ENCODE data around the gene TANGO2.

Gene TANGO2

DNA sequence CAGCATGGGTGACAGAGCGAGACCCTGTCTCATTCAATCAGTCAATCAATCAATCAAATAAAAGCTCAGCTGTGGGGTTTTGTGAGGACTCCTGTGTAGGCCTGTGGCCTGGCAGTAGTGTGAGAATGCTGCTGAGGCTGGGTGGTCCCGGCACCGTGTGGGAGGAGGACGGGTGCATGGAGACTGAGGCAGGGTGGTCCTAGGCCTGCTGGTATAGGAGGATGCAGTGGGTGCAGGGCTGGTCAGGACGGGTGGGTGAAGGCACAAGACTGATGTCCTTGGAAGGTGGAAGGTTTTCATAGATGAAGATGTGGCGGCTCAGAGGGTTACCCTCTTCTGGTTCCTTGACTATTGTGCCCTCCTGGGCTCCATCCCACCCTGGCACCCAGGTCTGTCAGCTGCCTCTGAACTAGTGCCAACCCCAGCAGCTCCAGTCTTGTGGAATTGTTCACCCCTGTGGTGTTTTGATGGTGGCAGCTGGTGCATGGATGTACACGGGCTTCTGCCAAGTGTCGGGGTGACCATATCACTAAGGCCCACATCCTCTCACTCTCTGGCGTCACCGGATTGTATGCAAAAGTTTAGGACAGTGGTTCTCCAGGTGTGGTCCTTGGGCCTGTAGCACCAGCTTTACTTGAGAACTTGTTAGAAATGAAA is 23.7 kb downstream of the TANGO2 start:
- Histone ChIP-seq H3K27ac (ENCODE audit: low read depth, low read length) (no peak overlapping the region), H3K9ac (ENCODE audit: low read length) (no peak overlapping the region), H3K27me3 (ENCODE audit: control insufficient read depth, insufficient read depth, low read length) (no peaks in the 10 kb centered on the region), H3K9me3 (ENCODE audit: control insufficient read depth, insufficient read depth, low read depth, low read length) (no peaks in the 10 kb centered on the region), H3K4me3 (ENCODE audit: low read depth, low read length) (no peak overlapping the region), H3K4me1 (ENCODE audit: control insufficient read depth, insufficient read depth, low read length) (no peaks in the 10 kb centered on the region), H3K36me3 (ENCODE audit: control insufficient read depth, insufficient read depth, low read length) (peaks cover 8% of the 10 kb centered on the region; the same call in 1 of the 2 replicates)

DNA sequence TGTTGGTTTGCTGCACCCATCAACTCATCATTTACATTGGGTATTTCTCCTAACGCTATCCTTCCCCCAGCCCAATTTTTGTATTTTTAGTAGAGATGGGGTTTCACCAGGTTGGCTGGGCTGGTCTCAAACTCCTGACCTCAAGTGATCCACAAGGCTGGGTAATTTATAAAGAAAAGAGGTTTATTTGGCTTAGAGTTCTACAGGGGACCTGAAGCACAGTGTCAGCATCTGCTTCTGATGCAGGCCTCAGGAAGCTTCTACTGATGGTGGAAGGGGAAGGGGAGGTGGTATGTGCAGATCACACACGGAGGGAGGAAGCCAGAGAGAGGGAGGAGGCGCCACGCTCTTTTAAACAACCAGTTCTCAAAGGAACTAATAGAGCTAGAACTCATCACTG is 25.8 kb downstream of the TANGO2 start:
- H3K9me3 ChIP-seq (ENCODE audit: control insufficient read depth, insufficient read depth, low read depth, low read length): no peaks in the 10 kb centered on the region
- H3K4me3 ChIP-seq (ENCODE audit: low read depth, low read length): no peak overlapping the region
- no peaks in the 10 kb centered on the region for H3K27me3 ChIP-seq (ENCODE audit: control insufficient read depth, insufficient read depth, low read length)
- no peaks in the 10 kb centered on the region for H3K4me1 ChIP-seq (ENCODE audit: control insufficient read depth, insufficient read depth, low read length)
- peaks cover 8% of the 10 kb centered on the region; the same call in 1 of the 2 replicates for H3K36me3 ChIP-seq (ENCODE audit: control insufficient read depth, insufficient read depth, low read length)
- H3K27ac ChIP-seq (ENCODE audit: low read depth, low read length): no peak overlapping the region
- H3K9ac ChIP-seq (ENCODE audit: low read length): no peak overlapping the region

DNA sequence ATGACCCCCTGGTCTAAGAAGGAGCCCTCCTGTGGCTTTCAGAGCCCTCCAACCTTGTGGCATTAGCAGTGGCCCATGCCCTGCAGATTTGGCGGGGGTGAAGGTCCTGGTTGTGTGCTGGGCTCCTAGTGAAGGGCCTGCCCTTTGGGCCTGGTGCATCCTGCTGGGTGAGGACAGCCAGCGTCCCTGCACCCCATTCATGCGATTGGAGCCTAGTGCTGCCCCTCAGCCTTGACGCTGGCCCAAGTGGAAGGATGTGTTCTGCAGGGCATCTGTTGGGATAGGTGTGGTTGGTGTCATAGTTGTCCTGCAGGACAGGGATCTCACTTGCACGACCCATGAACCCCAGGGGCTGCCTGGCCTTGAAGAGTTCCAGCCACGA is 31.0 kb downstream of the TANGO2 start:
- H3K4me3 ChIP-seq (ENCODE audit: low read depth, low read length): no peak overlapping the region
- H3K9me3 ChIP-seq (ENCODE audit: control insufficient read depth, insufficient read depth, low read depth, low read length): no peaks in the 10 kb centered on the region
- H3K9ac ChIP-seq (ENCODE audit: low read length): no peak overlapping the region
- H3K4me1 ChIP-seq (ENCODE audit: control insufficient read depth, insufficient read depth, low read length): no peaks in the 10 kb centered on the region
- H3K27ac ChIP-seq (ENCODE audit: low read depth, low read length): no peak overlapping the region
- peaks cover 11% of the 10 kb centered on the region for H3K36me3 ChIP-seq (ENCODE audit: control insufficient read depth, insufficient read depth, low read length)
- no peaks in the 10 kb centered on the region for H3K27me3 ChIP-seq (ENCODE audit: control insufficient read depth, insufficient read depth, low read length)

DNA sequence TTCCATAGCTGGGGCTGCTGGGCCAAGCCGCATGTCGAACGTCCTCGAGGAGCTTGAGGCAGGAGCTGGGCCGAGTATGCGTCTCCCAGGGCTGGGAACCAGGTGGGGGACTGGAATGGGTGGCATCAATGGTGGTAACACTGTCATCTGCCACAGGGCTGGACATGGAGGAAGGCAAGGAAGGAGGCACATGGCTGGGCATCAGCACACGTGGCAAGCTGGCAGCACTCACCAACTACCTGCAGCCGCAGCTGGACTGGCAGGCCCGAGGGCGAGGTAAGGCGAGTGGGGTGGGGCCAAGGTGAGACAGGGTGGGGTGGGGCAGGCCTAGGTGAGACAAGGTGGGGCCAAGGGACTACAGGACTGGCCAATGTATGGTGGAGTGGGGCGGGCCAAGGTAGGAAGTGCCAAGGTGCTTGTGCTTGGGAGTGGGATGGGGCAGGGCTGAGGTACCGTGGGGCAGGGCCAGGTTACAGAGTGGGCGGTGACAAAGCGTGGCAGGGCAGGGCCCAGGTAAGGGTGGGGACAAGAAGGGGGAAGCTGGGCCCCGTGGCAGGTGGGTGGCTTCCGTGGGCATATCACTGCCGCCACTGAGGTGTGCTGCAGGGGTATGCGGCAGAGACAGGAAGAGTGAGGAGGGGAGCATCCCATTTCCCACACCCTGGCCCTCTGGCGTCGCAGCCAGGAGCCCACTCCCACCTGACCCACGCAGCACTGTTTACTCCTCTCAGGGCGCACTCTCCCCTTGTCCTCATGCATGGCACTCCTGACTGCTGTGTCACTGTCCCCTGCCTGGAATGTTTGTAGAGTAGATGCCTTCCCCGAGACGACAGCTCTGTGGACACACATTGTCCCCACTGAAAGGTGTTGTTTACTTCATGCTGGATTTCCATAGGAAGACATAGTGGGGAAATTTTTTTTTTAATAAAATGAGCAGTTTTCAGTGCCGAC is 31.7 kb downstream of the TANGO2 start:
- Histone ChIP-seq H3K9ac (ENCODE audit: low read length) (no peak overlapping the region), H3K36me3 (ENCODE audit: control insufficient read depth, insufficient read depth, low read length) (peaks cover 11% of the 10 kb centered on the region; the same call in 1 of the 2 replicates), H3K27me3 (ENCODE audit: control insufficient read depth, insufficient read depth, low read length) (no peaks in the 10 kb centered on the region), H3K4me3 (ENCODE audit: low read depth, low read length) (no peak overlapping the region), H3K27ac (ENCODE audit: low read depth, low read length) (no peak overlapping the region), H3K4me1 (ENCODE audit: control insufficient read depth, insufficient read depth, low read length) (no peaks in the 10 kb centered on the region), H3K9me3 (ENCODE audit: control insufficient read depth, insufficient read depth, low read depth, low read length) (no peaks in the 10 kb centered on the region)

DNA sequence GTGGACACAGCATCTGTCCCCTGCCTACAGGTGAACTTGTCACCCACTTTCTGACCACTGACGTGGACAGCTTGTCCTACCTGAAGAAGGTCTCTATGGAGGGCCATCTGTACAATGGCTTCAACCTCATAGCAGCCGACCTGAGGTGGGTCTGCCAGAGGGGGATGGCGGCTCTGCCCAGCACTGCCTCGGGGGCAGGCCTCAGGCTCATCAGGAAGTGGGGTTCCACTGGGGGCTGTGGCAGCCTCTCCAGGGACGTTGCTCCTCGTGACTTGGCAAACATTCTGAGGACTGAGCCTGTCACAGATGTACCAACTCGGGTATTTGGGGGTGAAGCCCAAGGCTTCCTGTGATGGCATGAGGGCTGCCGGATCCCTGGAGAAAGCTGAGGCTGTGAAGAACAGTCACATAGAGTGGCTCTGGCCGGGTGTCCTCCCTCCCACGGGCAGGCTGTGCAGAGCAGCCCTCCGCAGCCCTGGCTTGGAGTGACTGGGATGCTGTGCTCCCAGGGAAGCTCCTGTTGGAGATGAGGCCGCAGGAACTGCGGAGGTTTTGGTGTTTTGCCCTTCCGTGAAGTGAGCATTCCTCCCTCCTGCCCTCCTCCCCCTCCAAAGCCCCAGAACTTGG is 32.6 kb downstream of the TANGO2 start:
- H3K36me3 ChIP-seq (ENCODE audit: control insufficient read depth, insufficient read depth, low read length): peaks cover 11% of the 10 kb centered on the region; the same call in 1 of the 2 replicates
- no peak overlapping the region for H3K27ac ChIP-seq (ENCODE audit: low read depth, low read length)
- H3K9ac ChIP-seq (ENCODE audit: low read length): no peak overlapping the region
- no peak overlapping the region for H3K4me3 ChIP-seq (ENCODE audit: low read depth, low read length)
- no peaks in the 10 kb centered on the region for H3K4me1 ChIP-seq (ENCODE audit: control insufficient read depth, insufficient read depth, low read length)
- no peaks in the 10 kb centered on the region for H3K27me3 ChIP-seq (ENCODE audit: control insufficient read depth, insufficient read depth, low read length)
- no peaks in the 10 kb centered on the region for H3K9me3 ChIP-seq (ENCODE audit: control insufficient read depth, insufficient read depth, low read depth, low read length)

DNA sequence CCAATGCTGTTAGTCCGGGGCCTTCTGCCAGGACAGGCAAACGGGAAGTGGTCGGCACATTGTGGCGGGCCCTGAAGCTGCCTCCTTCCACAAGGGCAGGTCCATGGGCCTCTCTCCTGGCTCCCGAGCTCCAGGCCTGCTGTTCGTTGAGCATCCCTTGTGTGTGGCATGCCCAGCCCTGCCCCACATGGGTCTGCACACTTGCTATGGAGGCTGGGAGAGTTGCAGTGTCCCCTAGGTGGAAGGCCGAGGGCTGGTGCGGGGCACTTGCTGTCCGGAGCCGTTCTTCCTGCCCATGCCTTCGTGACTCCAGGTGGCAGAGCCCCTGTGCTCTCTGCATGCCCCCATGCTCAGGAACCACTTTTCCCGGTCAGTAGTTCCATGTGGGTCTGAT is 33.1 kb downstream of the TANGO2 start:
- Histone ChIP-seq H3K27me3 (ENCODE audit: control insufficient read depth, insufficient read depth, low read length) (no peaks in the 10 kb centered on the region), H3K4me3 (ENCODE audit: low read depth, low read length) (no peak overlapping the region), H3K9me3 (ENCODE audit: control insufficient read depth, insufficient read depth, low read depth, low read length) (no peaks in the 10 kb centered on the region), H3K9ac (ENCODE audit: low read length) (no peak overlapping the region), H3K4me1 (ENCODE audit: control insufficient read depth, insufficient read depth, low read length) (no peaks in the 10 kb centered on the region), H3K36me3 (ENCODE audit: control insufficient read depth, insufficient read depth, low read length) (peaks cover 9% of the 10 kb centered on the region; the same call in 1 of the 2 replicates), H3K27ac (ENCODE audit: low read depth, low read length) (no peak overlapping the region)

GRCh38 chr22:20054485-20054884 is 33.6 kb downstream of the TANGO2 start:
- H3K4me1 ChIP-seq (ENCODE audit: control insufficient read depth, insufficient read depth, low read length): no peaks in the 10 kb centered on the region
- H3K9me3 ChIP-seq (ENCODE audit: control insufficient read depth, insufficient read depth, low read depth, low read length): no peaks in the 10 kb centered on the region
- peaks cover 7% of the 10 kb centered on the region; the same call in 1 of the 2 replicates for H3K36me3 ChIP-seq (ENCODE audit: control insufficient read depth, insufficient read depth, low read length)
- H3K27me3 ChIP-seq (ENCODE audit: control insufficient read depth, insufficient read depth, low read length): no peaks in the 10 kb centered on the region
- no peak overlapping the region for H3K4me3 ChIP-seq (ENCODE audit: low read depth, low read length)
- H3K9ac ChIP-seq (ENCODE audit: low read length): no peak overlapping the region
- no peak overlapping the region for H3K27ac ChIP-seq (ENCODE audit: low read depth, low read length)

GRCh38 chr22:20055144-20055543 is 34.2 kb downstream of the TANGO2 start:
- no peak overlapping the region for H3K9ac ChIP-seq (ENCODE audit: low read length)
- H3K9me3 ChIP-seq (ENCODE audit: control insufficient read depth, insufficient read depth, low read depth, low read length): no peaks in the 10 kb centered on the region
- no peak overlapping the region for H3K27ac ChIP-seq (ENCODE audit: low read depth, low read length)
- H3K4me3 ChIP-seq (ENCODE audit: low read depth, low read length): no peak overlapping the region
- peaks cover 7% of the 10 kb centered on the region; the same call in 1 of the 2 replicates for H3K36me3 ChIP-seq (ENCODE audit: control insufficient read depth, insufficient read depth, low read length)
- H3K4me1 ChIP-seq (ENCODE audit: control insufficient read depth, insufficient read depth, low read length): no peaks in the 10 kb centered on the region
- H3K27me3 ChIP-seq (ENCODE audit: control insufficient read depth, insufficient read depth, low read length): no peaks in the 10 kb centered on the region

- Histone ChIP-seq H3K4me1 (ENCODE audit: control insufficient read depth, insufficient read depth, low read length) (no peaks in the 10 kb centered on the region), H3K9ac (ENCODE audit: low read length) (no peak overlapping the region), H3K27me3 (ENCODE audit: control insufficient read depth, insufficient read depth, low read length) (no peaks in the 10 kb centered on the region), H3K4me3 (ENCODE audit: low read depth, low read length) (no peak overlapping the region), H3K9me3 (ENCODE audit: control insufficient read depth, insufficient read depth, low read depth, low read length) (no peaks in the 10 kb centered on the region), H3K27ac (ENCODE audit: low read depth, low read length) (no peak overlapping the region), H3K36me3 (ENCODE audit: control insufficient read depth, insufficient read depth, low read length) (peaks cover 7% of the 10 kb centered on the region; the same call in 1 of the 2 replicates)
Measured at GRCh38 chr22:20055654-20056053, 34.7 kb downstream of the TANGO2 start.

- Histone ChIP-seq H3K9me3 (ENCODE audit: control insufficient read depth, insufficient read depth, low read depth, low read length) (no peaks in the 10 kb centered on the region), H3K27me3 (ENCODE audit: control insufficient read depth, insufficient read depth, low read length) (no peaks in the 10 kb centered on the region), H3K9ac (ENCODE audit: low read length) (no peak overlapping the region), H3K4me3 (ENCODE audit: low read depth, low read length) (no peak overlapping the region), H3K4me1 (ENCODE audit: control insufficient read depth, insufficient read depth, low read length) (no peaks in the 10 kb centered on the region), H3K36me3 (ENCODE audit: control insufficient read depth, insufficient read depth, low read length) (peaks cover 7% of the 10 kb centered on the region; the same call in 1 of the 2 replicates), H3K27ac (ENCODE audit: low read depth, low read length) (no peak overlapping the region)
Measured at GRCh38 chr22:20056161-20056560, 35.3 kb downstream of the TANGO2 start.

Data from HUES6 (cell line).